Stimulated activated CD8-positive, alpha-beta memory T cell treated with anti-CD3 and anti-CD28 coated beads, Interleukin-15, amount 100 ng/mL, for 4 hours (primary cell): ENCODE measurements around the gene TK2.
"Not testable (repeated sequence)": the region's sequence is repeated elsewhere in the genome, so short reads cannot be mapped to it uniquely, and the experiment has no call there.

Source experiments
- DNase-seq, 2 donors: peaks; one replicate each; pipeline ENCODE4 v3.0.0-alpha.2; 2020; ENCODE audit warnings: low read depth in 2 of 2

TK2 gene

GRCh38 chr16:66469291-66469946 is 80.5 kb downstream of the TK2 start:
- DNase-seq, result no peak

DNA sequence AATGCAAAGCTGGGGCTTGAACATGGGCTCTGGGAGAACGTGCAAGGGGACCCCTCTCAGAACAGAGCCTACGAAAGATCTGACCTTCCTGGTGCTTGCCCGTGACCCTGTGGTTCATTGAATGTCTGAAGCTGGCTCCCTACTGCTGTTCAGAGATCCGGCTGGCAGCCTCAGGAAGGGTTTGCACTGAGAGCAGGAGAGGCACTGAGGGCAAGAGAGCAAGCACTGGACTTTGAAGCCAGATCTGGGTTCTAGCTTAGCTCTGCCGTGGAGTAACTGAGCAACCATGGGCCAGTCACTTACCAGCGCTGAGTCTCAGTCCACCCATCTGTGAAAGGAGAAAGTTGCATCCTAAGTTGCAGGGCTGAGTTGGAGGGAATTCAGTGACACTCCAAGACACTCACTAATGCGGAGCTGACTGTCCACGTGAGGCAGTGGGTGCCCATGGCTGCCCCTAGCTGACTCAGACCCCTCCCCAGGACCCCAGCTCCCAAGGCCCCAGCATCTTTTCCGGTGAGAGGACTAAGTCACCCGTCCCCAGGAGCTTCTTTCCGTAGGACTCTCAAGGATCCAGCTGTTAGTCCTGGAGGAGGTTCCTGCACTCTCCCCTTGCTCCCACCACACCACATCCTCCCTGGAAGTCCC is 81.5 kb downstream of the TK2 start:
- no peak for DNase-seq

DNA sequence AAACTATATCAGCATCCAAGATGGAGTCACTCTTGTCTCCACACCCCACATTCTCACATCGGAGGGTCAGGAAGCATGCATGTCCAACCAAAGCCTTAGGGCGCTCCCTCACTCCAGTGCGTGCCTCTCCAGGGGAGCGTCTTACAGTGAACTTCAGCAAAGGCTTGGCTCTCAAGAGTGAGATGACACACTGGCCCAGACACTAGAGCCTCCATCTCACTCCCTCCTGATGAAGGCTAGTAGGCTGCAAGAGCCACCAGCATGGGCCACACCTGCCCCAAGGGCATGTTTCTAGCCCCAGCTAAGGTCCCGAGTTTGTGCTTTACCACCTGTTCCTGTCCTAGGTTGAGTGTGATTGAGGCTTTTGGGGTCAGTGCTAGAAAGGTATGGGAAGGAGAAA is 82.3 kb downstream of the TK2 start:
- DNase-seq, result no peak

- DNase-seq, result not testable (repeated sequence)
These were observed 83.3 kb downstream of the TK2 start for GRCh38 chr16:66466636-66467035.

DNA sequence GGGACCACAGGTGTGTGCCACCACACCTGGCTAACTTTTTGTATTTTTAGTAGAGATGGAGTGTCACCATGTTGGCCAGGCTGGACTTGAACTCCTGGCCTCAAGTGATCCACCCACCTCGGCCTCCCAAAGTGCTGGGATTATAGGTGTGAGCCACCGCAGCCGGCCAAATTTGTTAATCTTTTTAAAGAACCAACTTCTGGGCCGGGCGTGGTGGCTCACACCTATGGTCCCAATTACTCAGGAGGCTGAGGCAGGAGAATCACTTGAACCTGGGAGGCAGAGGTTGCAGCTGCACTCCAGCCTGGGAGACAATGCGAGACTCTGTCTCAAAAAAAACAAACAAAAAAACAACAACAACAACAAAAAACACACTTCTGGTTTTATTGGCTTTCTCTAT is 84.0 kb downstream of the TK2 start:
- DNase-seq, result not testable (repeated sequence)

GRCh38 chr16:66462912-66463311 is 87.0 kb downstream of the TK2 start:
- DNase-seq, result no peak

DNA sequence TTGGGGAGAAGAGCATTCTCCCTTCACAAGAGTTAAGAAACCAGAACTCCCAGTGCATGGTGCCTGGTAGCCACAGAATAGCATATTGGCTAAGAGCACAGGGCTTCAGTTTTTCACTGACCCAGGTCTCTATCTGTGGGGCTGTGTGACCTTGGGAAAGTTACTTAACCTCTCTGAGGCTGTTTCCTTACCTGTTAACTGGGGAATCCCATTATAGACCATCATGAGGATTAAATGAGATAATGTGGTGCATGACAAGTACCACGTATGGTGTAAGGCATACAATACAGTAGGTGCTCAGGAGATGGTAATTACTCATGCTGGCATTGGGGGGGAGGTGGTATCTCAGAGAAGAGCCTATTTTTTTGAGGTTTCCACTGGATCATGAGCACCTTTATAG is 89.2 kb downstream of the TK2 start:
- DNase-seq, result no peak

DNA sequence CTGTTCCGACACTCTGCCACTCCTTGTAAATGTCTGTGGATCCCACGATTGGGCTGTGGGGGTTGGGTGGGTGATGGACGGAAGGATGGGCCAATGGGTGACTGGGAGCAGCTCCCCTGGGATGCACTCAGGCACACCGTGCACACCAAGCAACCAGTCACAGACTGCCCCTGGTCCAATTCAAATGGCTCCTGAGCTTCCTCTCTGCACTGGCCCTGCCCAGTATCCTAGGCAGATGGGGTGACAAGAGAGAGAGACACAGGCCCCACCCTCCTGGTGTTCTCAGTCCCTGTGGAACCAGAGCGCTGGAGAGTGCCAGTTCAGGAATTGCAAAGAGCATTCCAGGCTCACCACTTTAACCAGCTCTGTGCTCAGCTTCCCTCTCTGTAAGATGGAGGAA is 90.0 kb downstream of the TK2 start:
- DNase-seq, result no peak

DNA sequence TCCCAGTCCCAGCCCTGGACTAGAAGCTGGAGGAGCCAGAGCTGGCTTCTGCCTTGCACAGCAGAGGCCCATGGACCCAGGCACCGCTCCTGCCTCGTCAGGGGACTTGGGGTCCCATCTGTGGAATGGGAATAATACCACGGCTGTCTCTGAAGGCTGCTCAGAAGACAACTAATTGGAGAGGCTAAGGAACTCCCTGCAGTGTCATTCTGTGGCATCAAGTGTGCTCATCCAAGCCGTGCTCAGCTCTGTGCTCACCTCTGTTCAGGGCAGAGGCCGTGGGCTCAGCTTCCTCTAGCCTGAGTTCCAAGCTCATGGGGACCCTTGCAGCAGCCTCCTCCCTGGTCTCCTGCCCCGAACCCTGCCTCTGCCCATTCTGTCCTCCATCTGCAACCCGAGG is 91.1 kb downstream of the TK2 start:
- DNase-seq, result no peak

DNA sequence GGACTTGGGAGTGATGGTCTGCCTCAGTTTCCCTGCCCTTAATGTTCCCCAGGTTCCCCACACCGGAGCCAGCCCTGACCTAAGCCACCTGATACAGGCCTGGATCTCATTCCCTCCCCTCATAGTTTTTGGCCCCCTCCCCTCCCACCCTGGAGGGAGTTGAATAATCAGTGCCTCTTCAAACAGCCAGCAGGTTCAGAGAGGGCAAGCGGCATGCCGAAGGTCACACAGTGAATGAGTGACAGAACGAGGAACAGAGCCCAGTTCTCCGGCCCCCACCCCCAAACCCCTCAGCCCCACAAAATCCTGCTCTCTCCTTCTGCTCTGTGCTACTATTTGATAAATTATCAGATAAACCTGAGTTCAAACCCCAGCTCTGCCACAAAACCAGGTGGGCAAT is 91.6 kb downstream of the TK2 start:
- DNase-seq, result no peak
